Measurements from ENCODE around the gene OR5L2.
"Not testable (repeated sequence)": the region's sequence is repeated elsewhere in the genome, so short reads cannot be mapped to it uniquely, and the experiment has no call there.

Gene OR5L2

DNA sequence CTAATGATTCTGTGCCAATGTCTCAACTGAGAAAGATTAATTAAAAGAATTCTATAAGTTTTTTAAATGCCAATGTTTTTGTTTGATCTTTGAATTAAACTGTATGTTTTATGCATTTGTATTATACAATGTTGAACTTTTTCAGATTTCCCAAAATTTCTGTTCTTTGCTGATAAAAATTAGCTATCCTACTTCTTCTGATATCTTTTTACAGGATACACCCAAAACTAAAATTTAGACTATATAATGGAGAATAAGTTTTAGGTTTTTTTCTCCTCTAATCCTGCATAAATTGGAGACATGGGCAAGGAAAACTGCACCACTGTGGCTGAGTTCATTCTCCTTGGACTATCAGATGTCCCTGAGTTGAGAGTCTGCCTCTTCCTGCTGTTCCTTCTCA lies at the start of gene OR5L2:
OR5L2 (plus strand) TSS at position 301 of the 400 bp plus-strand sequence; CDS start at position 301, 0 bp downstream.
- no peak for DNase-seq

DNA sequence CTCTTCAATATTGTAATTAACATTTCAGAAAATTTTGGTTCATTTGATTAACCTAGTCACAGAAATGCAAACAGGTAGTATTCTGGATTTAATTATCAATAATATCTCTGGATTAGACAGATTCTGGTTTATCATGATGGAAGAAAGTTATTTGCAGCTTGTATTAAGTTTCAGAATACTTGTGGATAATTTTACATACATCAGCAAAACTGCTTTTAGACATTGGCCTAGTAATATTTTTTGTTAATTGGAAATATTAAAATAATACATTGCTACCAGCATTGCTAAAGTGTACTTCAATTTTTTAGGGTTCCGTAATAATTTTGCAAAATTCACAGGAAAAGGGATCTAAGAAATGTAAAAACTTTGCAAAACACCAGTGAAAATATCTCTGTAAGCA lies 35.4 kb upstream of the OR5L2 start:
- DNase-seq: no peak

GRCh38 chr11:55793321-55793720 lies 33.7 kb upstream of the OR5L2 start:
- DNase-seq: no peak

GRCh38 chr11:55795256-55795655 lies 31.8 kb upstream of the OR5L2 start, which contains the start of gene OR5D14:
Gene OR5D14, plus strand, starts transcription at chr11:55795556. Its CDS starts 0 bp downstream, at chr11:55795556.
- no peak for DNase-seq

- DNase-seq: no peak
These were observed 20.8 kb upstream of the OR5L2 start for GRCh38 chr11:55806248-55806647.

DNA sequence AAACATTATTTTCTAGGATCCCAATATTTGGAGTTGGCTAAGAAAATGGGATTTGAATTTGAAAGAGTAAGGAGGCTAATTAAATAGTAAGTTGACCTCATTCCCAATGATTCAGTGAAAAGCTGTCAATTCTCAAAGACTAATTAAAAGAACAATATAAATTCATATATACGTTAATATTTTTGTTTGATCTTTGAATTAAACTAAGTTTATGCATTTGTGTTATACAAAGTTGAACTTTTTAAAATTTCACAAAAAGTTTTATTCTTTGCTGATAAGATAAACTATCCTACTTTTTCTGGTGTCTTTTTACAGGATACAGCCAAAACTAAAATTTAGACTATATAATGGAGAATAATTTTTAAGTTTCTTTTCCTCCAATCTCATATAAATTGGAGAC lies 16.0 kb upstream of the OR5L2 start, which contains the start of gene OR5L1:
OR5L1 (plus strand) TSS at position 301 of the 400 bp plus-strand sequence. CDS start 100 bp downstream, outside the sequence.
- DNase-seq: no peak

DNA sequence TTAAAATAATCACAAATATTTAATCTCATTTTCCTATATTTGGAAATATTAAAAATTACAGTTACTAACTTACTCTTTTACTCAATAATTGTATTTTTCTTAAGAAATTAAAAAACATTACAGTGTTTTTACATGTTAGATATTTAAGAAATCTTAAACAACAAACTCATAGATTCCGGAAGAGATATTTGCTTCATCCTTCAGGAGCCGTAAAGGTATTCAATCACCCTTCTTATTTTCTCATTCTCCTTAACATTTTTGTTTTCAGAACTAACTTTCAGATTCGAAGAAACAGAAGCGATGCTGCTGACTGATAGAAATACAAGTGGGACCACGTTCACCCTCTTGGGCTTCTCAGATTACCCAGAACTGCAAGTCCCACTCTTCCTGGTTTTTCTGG lies 7.7 kb upstream of the OR5L2 start, which contains the start of gene OR5D18:
OR5D18 (plus strand) TSS at position 301 of the 400 bp plus-strand sequence; CDS start at position 301, 0 bp downstream.
- DNase-seq: no peak

DNA sequence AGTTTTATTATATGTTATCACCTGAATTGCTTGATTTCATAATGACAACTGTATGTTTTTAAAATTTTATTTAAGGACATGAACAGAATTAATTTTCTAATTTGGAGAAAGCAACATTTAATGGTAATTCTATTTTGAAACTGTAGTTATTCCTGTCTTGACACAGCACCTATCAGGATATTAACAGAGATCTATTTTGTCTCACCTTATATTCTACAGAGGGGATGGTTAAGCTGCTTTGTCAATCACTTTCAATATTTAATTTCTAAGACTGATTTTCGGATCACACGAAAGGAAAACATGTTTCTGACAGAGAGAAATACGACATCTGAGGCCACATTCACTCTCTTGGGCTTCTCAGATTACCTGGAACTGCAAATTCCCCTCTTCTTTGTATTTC lies 11.4 kb downstream of the OR5L2 start, which contains the start of gene OR5D16:
OR5D16 (plus strand) TSS at position 301 of the 400 bp plus-strand sequence; CDS start at position 301, 0 bp downstream.
- no peak for DNase-seq

DNA sequence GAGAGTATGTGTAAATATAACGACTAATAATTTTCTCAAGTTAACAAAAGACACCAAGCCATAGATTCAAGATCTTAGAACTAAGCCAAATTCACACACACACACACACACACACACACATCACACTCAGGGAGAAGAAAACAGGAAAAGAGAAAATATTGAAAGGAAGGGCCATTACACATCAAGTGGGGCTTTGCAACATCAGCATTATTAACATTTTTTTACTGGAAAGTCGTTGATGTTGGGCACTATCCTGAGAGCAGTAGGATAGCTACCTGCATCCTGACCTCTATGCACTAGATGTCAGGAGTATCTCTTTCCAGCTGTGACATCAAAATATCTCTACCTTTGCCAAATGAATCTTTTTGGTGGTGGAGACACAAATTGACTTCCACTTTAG lies 20.4 kb downstream of the OR5L2 start:
- no peak for DNase-seq

GRCh38 chr11:55849037-55849436 lies 22.0 kb downstream of the OR5L2 start:
- DNase-seq: no peak

- DNase-seq: no peak
These were observed 25.1 kb downstream of the OR5L2 start for GRCh38 chr11:55852141-55852540.

GRCh38 chr11:55854704-55855103 lies 27.7 kb downstream of the OR5L2 start:
- DNase-seq: no peak

DNA sequence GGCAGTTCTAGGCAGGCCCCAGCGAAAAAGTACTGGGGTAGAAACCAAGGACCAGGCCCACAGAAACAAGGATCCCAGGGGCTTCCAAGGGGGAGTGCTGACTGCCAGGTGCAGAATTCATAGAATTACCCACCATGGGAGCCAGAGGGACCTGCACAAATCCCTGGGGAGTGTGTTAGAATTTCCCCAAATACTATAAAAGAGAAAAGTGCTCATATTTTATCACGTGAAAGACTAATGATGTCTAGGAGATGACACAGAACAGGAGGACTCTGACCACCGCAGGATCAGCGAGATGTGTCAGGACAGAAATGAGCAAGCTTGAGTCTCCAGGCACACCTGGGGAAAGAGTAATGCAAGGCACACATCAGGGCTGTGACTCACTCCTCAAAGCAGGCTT lies 40.3 kb downstream of the OR5L2 start:
- DNase-seq: not testable (repeated sequence)

DNA sequence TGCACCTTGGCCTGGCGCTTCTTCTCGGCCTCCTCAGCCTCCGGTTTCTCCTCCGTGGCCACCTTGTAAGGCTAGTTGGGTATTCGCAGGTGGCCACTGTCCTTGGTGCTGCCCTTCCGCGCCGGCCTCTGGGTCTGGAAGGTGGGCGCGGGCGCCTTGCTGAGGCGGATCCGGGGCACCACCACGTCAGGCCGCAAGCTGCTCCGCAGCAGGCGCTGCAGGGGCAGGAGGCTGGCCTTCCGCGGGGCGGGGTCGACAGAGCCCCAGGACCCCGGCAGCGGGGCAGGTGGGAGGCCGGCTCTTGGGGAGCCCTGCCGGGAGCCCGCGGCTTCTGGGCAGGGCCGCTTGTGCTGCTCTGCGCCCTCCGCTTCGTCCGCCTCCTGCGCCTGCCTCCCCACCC lies 45.7 kb downstream of the OR5L2 start:
- not testable (repeated sequence) for DNase-seq

DNA sequence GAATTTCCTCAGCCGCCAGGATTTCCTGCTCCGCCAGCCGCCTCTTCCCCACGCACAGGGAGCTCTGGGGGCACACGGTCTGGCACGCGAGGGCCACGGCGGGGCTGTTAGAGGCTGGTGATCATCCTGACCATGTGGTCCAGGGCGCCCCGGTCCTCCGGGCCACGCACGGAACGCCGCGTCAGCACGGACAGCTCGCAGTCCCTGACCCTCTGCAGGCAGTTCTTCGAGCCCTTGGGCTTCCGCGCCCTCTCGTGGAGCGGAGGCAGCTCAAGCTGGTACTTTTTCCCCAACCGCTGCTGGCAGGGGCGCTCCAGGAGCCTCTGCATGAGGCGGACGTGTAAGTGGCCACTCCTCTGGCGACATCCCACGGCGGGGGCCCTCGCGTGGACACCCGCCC lies 46.1 kb downstream of the OR5L2 start:
- DNase-seq: not testable (repeated sequence)

Data from NCI-H345 (cell line).